Measurements from ENCODE around the gene UBAC2. TPM values are rescaled to one million over a fixed set of nuclear protein-coding genes. Genes with fewer than 3 reads are reported as not detected.
"Not testable (repeated sequence)": the region's sequence is repeated elsewhere in the genome, so short reads cannot be mapped to it uniquely, and the experiment has no call there.

The UBAC2 gene
- total RNA-seq, 1 donor from 2014 or later, result 59.8 TPM

DNA sequence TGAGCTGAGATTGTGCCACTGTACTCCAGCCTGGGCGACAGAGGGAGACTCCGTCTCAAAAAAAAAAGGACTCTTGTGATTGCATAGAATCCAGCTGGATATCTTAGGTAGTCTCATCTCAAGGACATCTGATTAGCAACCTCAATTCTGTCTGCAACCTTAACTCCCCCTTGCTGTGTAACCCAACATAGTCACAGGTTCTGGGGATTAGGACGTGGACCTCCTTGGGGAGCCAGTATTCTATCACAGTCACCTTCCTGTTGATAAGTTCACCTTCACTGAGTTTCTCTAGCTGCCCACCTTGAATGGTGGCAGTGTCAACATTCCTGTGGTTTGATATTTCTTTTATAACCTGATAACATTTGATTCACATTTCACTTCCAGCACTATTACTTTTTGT, 30.3 kb downstream of the UBAC2 start:
- Mint-ChIP-seq H3K27ac (ENCODE audit: unreplicated experiment) (no peak overlapping the region), H3K36me3 (ENCODE audit: low read depth) (peaks cover 7% of the 10 kb centered on the region), H3K4me1 (peaks cover 22% of the 10 kb centered on the region), H3K4me3 (no peak overlapping the region), H3K9me3 (no peaks in the 10 kb centered on the region), H3K27me3 (ENCODE audit: low read depth) (no peaks in the 10 kb centered on the region)
- TF ChIP-seq, protein P1, sequence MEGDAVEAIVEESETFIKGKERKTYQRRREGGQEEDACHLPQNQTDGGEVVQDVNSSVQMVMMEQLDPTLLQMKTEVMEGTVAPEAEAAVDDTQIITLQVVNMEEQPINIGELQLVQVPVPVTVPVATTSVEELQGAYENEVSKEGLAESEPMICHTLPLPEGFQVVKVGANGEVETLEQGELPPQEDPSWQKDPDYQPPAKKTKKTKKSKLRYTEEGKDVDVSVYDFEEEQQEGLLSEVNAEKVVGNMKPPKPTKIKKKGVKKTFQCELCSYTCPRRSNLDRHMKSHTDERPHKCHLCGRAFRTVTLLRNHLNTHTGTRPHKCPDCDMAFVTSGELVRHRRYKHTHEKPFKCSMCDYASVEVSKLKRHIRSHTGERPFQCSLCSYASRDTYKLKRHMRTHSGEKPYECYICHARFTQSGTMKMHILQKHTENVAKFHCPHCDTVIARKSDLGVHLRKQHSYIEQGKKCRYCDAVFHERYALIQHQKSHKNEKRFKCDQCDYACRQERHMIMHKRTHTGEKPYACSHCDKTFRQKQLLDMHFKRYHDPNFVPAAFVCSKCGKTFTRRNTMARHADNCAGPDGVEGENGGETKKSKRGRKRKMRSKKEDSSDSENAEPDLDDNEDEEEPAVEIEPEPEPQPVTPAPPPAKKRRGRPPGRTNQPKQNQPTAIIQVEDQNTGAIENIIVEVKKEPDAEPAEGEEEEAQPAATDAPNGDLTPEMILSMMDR (conservative IDR thresholded peaks at IDR 0.05), result no peak
- no peak for DNase-seq (ENCODE audit: low read depth, low spot score)

DNA sequence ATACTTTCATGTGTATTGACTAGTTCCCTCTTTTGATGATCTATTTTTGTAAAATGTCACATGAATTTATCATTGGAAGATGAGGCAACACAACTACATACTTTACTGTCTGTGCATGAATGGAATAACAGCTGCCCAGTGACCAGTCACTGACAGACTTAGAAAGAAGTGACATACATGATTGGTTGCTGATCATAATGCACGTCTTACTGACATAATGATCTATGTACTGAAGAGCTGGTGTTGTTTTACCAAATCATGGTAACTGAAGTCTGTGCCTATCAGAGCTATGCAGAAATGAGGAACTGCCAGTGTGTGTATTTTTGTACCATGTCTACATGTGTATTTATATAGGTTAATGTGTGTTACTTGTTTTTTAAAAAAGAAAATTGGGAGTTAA, 31.1 kb downstream of the UBAC2 start:
- TF ChIP-seq, protein P1 (conservative IDR thresholded peaks at IDR 0.05), result no peak
- no peak overlapping the region for H3K27ac Mint-ChIP-seq (ENCODE audit: unreplicated experiment)
- peaks cover 22% of the 10 kb centered on the region for H3K4me1 Mint-ChIP-seq

DNA sequence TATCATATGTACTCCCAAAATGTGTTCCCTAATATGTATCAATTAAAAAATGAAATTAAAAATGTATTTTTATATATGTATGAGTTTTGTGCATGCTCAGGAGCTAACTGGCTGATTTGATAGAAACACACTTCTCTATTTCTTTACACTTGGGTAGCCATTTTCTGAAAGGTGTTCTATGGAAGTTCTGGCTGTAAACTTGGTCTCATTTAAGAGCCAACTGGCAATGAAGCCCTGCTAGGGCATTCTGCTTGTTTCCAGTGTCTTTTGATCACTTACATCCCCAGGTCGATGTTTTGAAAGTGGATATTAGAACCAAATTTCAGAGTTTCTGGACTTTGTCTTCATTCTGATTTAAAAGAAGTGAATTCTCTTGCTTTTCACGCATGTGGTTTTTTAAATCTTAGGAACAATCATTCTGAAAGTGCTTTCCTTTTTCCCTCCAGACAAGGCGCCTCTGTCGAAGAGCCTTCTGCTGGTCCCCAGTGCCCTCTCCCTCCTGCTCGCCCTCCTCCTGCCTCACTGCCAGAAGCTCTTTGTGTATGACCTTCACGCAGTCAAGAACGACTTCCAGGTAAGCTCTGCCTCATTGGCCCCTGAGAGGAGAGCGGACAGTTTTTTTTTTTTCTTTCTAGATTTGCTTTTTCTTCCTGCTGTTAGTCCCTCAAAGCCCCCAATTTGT, 37.5 kb downstream of the UBAC2 start:
- no peak for DNase-seq (ENCODE audit: low read depth, low spot score)
- peaks cover 12% of the 10 kb centered on the region for H3K36me3 Mint-ChIP-seq (ENCODE audit: low read depth)
- TF ChIP-seq, protein P1 (conservative IDR thresholded peaks at IDR 0.05), result no peak
- H3K27ac Mint-ChIP-seq (ENCODE audit: unreplicated experiment), result no peak overlapping the region
- peaks cover 3% of the 10 kb centered on the region for H3K9me3 Mint-ChIP-seq
- H3K4me3 Mint-ChIP-seq, result no peak overlapping the region
- no peaks in the 10 kb centered on the region for H3K27me3 Mint-ChIP-seq (ENCODE audit: low read depth)
- H3K4me1 Mint-ChIP-seq, result peaks cover 9% of the 10 kb centered on the region

More for the DNA sequence above, 31.1 kb downstream of the UBAC2 start:
- Mint-ChIP-seq H3K4me3 (no peak overlapping the region), H3K36me3 (ENCODE audit: low read depth) (peaks cover 2% of the 10 kb centered on the region), H3K9me3 (no peaks in the 10 kb centered on the region), H3K27me3 (ENCODE audit: low read depth) (no peaks in the 10 kb centered on the region)
- DNase-seq (ENCODE audit: low read depth, low spot score), result no peak

DNA sequence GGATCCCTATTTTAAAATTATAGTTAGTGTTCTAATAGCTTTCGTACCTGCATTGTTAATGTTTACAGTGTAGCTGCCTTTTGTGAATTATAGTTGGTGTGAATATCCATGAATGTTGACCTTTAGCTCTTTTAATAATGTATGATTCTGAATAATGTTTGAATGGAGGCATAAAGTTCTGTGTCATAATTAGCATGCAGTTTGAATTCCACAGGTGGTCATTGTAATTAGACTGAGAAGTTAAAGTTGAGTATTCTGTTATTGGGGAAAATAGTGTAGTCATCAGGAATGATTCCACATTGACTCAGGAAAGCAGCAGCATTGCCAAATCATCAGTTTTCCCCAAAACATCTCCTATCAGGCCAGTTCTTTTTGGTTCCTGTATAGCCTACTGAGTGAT, 45.4 kb downstream of the UBAC2 start:
- Mint-ChIP-seq H3K9me3 (peaks cover 3% of the 10 kb centered on the region), H3K27me3 (ENCODE audit: low read depth) (no peaks in the 10 kb centered on the region), H3K4me1 (peaks cover 4% of the 10 kb centered on the region), H3K4me3 (no peak overlapping the region), H3K36me3 (ENCODE audit: low read depth) (peaks cover 31% of the 10 kb centered on the region), H3K27ac (ENCODE audit: unreplicated experiment) (no peak overlapping the region)
- no peak for DNase-seq (ENCODE audit: low read depth, low spot score)
- TF ChIP-seq, protein P1 (conservative IDR thresholded peaks at IDR 0.05), result no peak

DNA sequence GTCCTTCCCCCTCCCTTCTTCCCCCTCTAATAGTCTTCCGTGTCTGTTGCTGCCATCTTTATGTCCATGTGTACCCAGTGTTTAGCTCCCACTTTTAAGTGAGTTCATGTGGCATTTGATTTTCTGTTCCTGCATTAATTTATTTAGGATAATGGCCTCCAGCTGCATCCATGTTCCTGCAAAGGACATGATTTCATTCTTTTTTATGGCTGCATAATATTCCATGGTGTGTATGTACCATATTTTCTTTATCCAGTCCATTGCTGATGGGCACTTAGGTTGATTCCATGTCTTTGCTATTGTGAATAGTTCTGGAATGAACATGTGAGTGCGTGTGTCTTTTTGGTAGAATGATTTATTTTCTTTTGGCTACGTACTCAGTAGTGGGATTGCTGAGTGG, 48.5 kb downstream of the UBAC2 start:
- not testable (repeated sequence) for H3K9me3 Mint-ChIP-seq; H3K4me1 Mint-ChIP-seq; DNase-seq (ENCODE audit: low read depth, low spot score); H3K27ac Mint-ChIP-seq (ENCODE audit: unreplicated experiment); H3K27me3 Mint-ChIP-seq (ENCODE audit: low read depth); H3K4me3 Mint-ChIP-seq
- peaks cover 26% of the 10 kb centered on the region for H3K36me3 Mint-ChIP-seq (ENCODE audit: low read depth)

DNA sequence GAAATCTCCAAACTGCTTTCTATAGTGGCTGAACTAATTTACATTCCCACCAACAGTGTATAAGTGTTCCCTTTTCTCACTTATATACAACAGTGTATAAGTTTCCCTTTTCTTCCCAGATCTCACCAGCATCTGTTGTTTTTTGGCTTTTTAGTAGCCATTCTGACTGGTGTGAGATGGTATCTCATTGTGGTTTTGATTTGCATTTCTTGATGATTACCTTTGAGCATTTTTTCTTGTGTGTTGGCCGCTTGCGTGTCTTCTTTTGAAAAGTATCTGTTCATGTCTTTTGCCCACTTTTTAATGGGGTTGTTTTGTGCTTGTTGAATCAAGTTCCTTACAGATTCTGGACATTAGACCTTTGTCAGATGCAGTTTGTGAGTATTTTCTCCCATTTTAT, 49.0 kb downstream of the UBAC2 start:
- H3K27ac Mint-ChIP-seq (ENCODE audit: unreplicated experiment); H3K9me3 Mint-ChIP-seq; H3K4me3 Mint-ChIP-seq; DNase-seq (ENCODE audit: low read depth, low spot score); H3K27me3 Mint-ChIP-seq (ENCODE audit: low read depth); H3K4me1 Mint-ChIP-seq: not testable (repeated sequence)
- H3K36me3 Mint-ChIP-seq (ENCODE audit: low read depth), result peaks cover 26% of the 10 kb centered on the region

All from neural crest cell (in vitro differentiated cells).